Epithelial cell of esophagus (primary cell): ENCODE results near the gene SIK3.

Experiments used
- DNase-seq: peaks from one replicate; pipeline ENCODE4 v3.0.0; 2010; ENCODE audit warnings: low read depth
- H3K4me3 ChIP-seq: 2 replicates; pipeline ENCODE4 v1.5.1; 2011; ENCODE audit warnings: mild to moderate bottlenecking, low read length, control low read depth
- TF ChIP-seq, protein P1 (sequence below): IDR thresholded peaks from 2 replicates; pipeline ENCODE4 v1.5.1; 2011; ENCODE audit warnings: low read depth, mild to moderate bottlenecking, low read length, control low read depth, inconsistent platforms; ENCODE audit not compliant: insufficient read depth; ENCODE audit errors: missing control alignments

The SIK3 gene

DNA sequence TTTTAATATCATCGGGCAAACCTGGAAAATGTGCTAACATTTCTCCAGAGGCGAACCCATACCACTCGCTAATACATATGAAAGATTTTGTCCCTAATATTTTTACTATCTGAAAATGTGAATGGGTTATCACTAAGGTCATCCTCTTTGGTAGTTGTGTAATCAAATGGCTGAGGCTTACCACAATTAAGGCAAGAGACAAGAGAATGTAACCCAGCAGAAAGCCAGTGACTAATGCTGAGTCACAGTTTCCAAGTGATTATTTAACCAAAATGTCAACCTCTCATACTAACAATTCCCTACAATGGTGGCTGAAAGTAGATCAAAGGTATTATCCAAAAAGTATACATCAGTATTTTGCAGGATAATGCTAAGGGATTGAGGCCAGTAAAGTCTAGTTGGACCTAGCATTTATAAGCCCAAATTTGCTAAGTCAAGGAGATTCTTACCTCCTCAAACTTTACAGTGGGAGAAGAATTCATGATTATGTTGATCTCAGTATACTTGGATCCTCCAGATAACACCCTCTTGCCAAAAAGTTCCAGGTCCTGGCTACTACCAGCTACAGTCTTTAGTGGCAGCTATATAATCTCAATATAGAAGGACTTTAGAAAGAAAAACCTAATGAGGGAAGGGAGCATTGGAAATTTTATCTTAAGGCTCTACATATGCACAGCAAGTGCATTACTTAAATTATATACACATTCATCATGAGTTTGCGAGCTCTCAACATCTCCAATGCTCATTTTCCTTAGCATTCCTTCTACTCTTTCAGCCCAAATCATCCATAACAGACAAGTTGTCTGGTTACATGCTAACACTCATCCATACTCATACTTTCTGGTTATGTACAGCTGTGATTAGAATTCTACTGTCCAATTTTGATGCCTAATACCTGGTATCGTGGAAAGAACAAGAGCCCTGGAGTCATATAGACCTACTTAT lies 25.4 kb downstream of the SIK3 start:
- peak; percentile 94 for DNase-seq
- H3K4me3 ChIP-seq = no peak overlapping the region
- TF ChIP-seq, protein P1, sequence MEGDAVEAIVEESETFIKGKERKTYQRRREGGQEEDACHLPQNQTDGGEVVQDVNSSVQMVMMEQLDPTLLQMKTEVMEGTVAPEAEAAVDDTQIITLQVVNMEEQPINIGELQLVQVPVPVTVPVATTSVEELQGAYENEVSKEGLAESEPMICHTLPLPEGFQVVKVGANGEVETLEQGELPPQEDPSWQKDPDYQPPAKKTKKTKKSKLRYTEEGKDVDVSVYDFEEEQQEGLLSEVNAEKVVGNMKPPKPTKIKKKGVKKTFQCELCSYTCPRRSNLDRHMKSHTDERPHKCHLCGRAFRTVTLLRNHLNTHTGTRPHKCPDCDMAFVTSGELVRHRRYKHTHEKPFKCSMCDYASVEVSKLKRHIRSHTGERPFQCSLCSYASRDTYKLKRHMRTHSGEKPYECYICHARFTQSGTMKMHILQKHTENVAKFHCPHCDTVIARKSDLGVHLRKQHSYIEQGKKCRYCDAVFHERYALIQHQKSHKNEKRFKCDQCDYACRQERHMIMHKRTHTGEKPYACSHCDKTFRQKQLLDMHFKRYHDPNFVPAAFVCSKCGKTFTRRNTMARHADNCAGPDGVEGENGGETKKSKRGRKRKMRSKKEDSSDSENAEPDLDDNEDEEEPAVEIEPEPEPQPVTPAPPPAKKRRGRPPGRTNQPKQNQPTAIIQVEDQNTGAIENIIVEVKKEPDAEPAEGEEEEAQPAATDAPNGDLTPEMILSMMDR = no peak

DNA sequence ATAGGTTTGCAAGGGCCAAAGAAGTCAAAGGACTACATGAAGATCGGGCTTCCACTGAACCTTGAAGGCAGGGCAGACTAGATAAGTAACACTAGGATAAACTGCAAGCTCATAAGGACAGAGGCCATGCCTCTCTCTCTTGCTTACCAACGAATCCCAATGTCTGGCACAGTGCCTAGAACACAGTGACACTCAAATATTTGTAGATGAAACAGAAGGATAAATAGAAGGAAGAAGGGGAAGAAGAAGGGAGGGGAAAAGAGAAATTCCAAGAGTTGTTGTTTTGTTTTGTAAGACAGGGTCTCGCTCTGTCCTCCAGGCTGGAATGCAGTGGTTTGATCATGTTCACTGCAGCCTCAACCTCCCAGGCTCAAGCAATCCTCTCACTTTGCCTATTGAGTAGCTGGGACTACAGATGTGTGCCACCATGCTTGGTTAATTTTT lies 26.9 kb downstream of the SIK3 start:
- H3K4me3 ChIP-seq = no peak overlapping the region
- TF ChIP-seq, protein P1 = no peak
- no peak for DNase-seq

DNA sequence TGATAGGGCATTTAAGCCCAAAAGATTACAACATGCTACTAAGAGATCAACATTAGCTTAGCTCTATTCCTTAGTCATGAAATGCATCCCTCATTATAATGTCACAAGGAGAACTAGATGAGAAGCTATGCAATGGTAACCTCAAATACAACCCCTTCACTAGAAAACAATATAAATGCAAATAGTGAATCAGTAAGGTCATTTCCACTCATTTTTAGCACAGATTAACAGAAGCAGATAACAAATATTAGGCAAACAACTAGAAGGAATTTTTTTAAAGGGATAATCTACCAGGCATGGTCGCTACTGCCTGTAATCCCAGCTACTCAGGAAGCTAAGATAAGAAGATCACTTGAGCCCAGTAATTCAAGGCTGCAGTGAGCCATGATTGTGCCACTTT lies 28.2 kb downstream of the SIK3 start:
- no peak for DNase-seq
- H3K4me3 ChIP-seq = no peak overlapping the region
- TF ChIP-seq, protein P1 = no peak

DNA sequence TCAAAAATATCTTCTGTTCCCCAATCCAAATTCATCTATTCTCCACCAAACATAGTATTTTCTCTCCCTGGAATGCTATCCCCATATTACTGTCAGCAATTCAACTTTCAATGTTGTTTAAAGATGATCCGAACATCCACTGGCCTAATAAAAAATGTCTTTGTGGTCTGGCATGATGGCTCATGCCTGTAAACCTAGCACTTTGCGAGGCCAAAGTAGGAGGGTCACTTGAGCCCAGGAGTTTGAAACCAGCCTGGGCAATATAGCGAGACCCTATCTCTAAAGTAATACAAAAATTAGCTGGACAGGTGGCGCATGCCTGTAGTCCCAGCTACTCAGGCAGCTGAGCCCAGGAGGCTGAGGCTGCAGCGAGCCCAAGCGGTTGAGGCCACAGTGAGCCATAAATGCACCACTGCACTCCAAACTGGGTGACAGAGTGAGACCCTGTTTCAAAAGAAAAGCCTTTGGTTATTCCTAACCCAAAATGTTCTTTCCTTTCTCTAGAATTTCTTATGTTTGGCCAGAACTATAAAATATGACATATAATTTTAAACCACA lies 29.8 kb downstream of the SIK3 start:
- DNase-seq = no peak
- TF ChIP-seq, protein P1 = no peak
- no peak overlapping the region for H3K4me3 ChIP-seq

DNA sequence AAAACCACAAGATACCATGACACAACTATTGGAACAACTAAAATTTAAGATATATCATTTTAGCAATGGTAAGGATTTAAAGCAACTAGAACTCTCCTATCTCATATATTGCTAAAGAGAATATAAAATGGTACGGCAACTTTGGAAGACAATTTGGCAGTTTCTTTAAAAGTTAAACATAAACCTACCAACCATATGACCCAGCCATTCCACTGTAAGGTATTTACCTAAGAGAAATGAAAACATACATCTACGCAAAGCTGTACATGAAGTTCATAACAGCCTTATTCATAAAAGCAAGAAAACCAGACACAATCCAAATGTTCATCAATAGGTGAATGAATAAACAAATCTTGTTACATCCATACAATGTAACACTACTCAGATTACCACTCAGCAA lies 31.3 kb downstream of the SIK3 start:
- no peak for DNase-seq
- no peak overlapping the region for H3K4me3 ChIP-seq
- TF ChIP-seq, protein P1 = no peak

DNA sequence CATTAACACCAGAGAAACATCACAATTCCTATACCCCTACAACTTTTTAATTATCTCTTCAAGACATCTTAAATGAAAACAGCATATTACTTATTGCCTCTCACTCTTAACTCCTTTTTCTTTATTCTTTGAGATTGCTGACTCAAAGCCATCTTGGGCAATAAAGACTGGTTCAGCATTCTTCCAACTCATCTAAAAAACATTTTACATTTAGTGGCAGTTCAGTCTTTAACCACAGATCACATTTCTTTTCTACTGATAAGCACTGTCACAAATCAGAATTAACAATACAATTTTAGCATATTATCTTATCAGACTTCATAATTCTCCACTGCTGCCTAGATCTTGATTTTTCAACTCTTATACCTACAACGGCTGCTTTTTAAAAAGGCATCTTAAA lies 34.0 kb downstream of the SIK3 start:
- H3K4me3 ChIP-seq = no peak overlapping the region
- TF ChIP-seq, protein P1 = no peak
- DNase-seq = peak; percentile 67
